Fibroblast of skin of scalp (primary cell): Measurements from ENCODE around the gene GARS1.
"Not testable (repeated sequence)": the region's sequence is repeated elsewhere in the genome, so short reads cannot be mapped to it uniquely, and the experiment has no call there.

Experiments used
- DNase-seq: peaks from one replicate; pipeline ENCODE4 v3.0.0-alpha.2; 2013

Gene GARS1

GRCh38 chr7:30583181-30583580, 11.5 kb upstream of the GARS1 start:
- DNase-seq, result no peak

DNA sequence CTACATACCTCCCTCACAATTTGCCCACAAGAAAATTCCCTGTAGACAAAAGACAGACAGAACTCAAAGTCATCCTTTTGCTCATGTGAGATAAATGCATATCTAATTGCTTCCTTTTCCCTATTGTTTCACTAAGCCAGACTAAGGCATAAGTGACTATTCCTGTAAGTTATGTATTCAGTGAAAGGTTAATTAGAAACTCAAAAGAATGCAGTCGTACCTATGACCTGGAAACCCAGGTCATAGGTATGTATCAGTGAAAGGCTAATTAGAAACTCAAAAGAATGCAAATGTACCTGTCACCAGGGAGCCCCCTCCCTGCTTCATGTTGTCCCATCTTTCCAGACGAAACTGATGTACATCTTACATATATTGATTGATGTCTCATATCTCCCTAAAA, 10.3 kb upstream of the GARS1 start:
- DNase-seq, result no peak

DNA sequence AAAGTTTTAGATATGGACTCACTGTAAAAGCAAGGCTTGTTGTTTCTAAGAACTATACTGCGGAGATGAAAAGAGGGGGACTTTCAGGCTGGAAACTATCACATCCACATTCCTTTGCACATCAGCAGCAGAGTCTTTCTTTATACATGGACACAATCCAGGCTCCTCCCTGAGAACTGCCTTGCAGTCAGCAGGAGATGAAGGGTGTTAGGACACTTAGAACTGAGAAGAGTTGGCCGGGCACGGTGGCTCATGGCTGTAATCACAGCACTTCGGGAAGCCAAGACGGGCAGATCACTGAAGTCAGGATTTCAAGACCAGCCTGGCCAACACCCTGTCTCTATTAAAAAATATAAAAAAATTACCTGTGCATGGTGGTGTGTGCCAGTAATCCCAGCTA, 9.7 kb upstream of the GARS1 start:
- DNase-seq, result no peak

- no peak for DNase-seq
Observed at GRCh38 chr7:30585675-30586074, 9.0 kb upstream of the GARS1 start.

GRCh38 chr7:30587547-30587946, 7.1 kb upstream of the GARS1 start:
- not testable (repeated sequence) for DNase-seq

DNA sequence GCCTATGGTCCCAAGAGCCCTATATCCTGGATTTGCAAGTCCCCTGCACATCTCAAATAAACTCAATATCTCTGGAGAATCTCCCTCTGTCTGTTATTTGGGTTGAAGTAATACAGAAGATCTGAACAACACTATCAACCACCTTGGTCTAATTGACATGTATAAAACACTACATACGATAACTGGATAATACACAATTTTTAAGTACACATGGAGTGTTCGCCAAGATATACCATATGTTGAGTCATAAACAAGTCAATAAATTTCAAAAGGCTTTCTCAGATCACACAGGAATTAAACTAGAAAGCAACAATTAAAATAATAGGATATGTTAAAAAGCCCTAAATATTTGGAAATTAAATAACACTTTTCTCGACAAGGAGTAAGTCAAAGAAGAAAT, 5.6 kb upstream of the GARS1 start:
- no peak for DNase-seq

DNA sequence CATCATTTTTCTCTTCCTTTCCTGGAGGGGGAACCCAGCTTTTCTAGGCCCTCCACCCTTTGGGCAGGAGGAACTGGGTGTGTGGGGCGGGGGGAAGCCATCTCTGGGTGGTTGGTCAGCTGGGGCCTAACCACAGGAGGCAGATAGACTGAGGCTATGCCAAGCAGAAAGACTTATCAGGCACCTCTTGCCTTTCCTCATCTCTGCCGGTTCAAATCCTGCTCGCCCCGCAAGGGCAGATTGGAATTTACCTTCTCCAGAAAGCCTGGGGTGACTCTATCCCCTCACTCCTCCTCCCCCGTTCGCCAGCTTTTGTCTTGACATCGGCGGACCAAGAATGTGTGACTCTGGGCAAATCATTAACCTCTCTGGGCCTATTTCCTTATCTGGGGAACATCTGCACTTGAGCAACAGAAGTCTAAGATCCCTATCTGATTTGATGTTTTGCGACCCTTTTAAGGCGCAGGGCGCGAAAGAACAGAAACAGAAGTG, 584 bp upstream of the GARS1 start:
- DNase-seq, result peak; percentile 32

DNA sequence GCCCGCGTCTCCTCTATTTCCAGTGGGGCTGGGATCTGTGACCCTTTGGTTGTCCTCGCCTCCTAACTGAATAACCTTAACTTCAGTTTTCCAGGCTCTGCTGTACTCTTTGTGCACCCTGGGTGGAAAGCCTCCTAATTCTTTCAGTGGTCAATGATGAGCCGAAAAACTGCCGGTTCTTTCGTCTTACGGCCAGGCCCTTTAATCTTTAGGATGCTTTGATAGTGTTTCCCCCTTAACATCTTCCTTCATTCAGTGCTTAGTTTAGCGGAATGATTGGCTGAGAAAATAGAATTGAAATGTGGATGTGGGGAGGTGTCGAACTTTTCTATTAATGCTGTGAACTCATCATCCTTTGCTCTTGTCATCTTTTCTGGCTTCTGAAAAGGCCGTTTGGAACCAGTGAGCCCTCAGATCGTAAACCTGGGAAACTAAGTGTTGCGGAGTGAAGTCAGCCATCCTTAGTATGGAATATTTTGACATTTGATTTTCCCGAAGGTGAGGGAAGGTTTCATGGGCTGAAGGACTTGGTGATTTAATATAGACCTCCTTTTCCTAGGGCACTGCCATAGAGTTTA, 847 bp downstream of the GARS1 start:
- no peak for DNase-seq

DNA sequence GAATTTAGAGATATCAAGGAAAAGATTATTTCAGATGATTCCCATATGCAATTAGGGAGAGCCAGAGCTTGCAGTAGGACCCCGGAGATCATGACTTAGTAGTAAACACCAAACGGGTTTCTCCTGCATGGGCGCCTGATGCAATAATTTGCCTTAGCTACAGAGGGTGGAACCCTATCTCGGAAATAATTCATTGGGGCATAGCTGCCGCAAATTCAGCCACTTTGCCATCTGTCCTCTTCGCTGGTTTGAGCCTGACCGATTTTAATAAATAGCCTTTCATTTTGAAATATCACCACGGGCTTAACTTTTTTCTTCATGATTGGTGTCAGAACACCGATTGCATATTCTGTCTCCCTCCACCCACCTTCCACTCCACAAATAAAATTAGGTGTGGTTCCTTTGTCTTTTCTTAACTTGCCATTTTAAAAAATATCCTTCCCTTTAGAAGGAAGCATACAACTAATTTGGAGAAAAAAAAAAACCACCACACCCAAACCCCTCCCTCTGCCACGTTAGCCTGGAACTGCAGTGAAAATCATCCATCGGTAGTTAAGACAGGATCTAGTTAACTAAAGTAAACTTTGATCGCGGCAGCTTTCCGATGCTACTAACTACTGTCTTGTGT, 1.4 kb downstream of the GARS1 start:
- peak; percentile 68 for DNase-seq

DNA sequence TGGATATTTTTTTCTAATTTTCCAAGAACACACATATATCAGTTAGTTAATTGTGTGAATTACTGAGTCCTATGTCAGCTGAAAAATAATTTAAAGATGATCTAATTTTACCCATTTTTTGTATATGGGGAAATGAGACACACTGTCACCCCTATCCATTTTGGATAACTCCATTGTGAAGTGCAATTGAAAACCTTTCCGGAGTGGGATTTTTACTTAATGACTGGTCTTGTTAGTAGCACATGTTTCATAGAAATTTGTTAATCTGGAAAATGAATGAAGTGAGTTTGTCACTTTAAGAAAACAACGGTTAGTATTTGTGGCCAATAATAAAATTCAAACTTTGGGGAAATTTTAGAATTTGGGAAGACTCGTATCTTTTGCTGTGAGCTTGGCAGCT, 2.0 kb downstream of the GARS1 start:
- no peak for DNase-seq

GRCh38 chr7:30598121-30598876, 3.6 kb downstream of the GARS1 start:
- peak; percentile 58 for DNase-seq

- no peak for DNase-seq
Observed at GRCh38 chr7:30604901-30605300, 10.2 kb downstream of the GARS1 start.

- no peak for DNase-seq
Observed at GRCh38 chr7:30605832-30606231, 11.2 kb downstream of the GARS1 start.

DNA sequence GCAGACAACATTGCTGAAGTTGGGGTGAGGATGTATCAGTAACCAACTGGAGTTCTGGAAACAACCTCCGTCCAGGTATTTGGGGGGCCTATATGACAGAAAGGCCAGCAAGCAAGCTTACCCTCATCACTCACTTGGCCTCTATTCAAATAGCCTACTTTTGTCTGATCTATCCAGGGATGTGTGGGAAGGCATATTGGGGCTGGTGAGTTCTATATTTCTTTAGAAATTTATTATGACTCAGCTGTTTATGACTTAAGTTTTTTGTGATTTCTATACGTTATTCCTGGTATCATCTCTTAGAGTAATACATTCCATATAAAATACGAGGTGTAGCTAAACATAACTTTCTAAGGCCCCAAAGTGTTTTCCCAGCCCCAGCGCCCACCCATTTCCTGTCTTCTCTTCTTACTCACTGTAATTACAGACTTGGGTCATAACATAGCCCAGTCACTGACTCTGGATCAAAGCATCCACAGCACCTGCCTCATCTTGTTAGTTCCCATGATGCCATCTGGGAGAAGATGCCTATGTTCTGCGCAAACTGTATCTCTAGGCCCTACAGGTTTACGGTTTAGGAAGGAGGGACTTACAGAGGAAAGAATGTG, 18.1 kb downstream of the GARS1 start:
- DNase-seq, result no peak

DNA sequence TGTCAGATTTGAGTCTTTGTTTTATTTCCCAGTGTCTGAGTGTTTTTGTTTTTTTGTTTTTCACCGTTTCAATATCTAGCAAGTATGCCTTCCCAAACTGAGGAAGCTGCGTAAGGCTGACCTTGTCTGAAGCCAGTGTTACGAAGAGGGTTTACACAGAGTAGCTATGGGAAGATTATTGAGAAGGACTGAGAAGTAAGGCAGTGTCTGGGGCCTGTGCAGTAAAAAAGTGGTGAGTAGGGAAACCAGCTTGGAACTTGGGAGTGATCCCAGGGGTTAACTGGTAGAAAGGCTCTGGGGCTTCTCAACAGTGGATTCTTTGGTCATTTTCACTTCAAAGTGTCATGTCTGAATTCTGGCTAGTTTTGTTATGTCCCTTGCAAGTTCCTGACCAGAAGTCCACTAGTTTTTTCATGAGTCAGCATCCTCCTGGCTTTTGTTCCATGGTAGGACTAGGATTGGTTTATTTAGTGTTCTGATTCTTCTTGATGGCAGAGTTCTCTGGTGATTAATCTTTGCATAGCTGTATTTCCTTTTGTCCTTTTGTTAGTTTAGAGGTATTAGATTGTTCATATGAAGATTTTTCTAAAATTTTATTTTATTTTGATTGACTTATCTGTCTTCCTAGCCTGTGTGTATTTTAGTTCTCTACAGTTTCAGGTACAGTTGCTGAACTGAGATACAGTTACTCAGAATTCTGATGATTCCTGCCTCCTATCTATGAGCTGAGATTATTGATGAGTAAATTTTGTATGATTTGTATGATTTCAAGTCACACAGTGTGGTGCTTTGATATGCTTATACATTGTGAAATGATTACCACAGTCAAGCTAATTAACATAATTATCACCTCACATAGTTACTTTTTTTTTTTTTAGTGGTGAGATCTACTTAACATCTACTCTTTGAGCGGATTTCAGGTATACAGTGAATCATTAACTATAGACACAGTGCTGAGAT, 19.0 kb downstream of the GARS1 start:
- DNase-seq, result no peak

DNA sequence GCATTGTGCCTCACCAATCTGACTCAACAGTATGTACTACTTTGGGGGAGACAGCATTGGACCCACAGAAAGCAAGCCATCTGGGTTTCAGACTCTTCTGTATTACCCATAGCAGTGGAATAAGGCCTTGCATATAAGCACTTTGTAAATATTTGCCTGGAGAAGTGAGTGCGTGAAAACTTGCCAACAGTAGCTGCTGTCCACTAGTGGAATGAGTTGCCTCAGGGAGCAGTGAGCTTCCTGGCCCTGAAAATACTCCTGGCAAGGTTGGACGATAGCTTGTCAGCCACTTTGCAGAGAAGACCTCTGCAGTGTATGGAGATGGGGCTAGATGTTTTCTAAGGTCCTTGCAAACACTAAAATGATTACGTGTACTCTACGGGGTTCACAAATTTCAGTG, 21.6 kb downstream of the GARS1 start:
- no peak for DNase-seq

- DNase-seq, result no peak
Observed at GRCh38 chr7:30617359-30617758, 22.7 kb downstream of the GARS1 start.

DNA sequence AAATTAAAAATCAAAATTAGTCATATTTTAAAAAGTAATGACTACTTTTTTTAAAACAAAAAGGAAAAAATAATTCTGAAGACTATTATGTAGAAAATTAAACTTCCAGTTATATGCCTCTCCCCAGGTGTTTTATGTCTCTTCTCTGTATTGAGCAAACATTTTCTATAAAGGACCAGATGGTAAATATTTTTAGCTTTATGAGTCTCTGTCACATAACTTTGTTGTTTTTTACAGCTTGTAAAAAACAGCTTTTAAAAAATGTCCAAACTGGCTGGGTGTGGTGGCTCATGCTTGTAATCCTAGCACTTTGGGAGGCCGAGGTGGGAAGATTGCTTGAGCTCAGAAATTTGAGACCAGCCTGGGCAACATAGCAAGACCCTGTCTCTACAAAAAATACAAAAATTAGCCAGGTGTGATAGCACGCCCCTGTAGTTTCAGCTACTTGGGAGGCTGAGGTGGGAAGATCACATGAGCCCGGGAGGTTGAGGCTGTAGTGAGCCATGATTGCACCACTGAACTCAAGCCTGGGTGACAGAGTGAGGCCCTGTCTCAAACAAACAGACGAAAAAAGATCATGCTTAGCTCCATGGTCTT, 23.5 kb downstream of the GARS1 start:
- DNase-seq, result no peak

DNA sequence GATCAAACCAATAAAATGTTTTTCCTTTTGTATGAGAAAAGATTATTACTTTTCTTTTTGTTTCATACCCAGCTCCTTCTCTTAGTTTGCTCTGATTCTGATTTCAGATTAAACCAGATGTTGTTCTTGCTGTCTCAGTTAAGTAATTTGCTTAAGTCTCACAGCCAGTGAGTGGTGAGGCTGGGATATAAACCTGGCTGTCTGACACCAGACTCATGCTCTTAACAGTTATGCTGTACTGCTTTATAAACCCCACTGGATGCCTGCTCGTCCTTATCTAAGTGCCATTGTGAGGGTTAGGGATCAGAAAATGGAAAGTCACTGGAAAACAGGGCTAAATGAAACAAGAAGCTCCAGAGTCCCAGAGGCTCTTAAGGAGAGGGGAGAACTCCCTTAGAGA, 24.3 kb downstream of the GARS1 start:
- no peak for DNase-seq

DNA sequence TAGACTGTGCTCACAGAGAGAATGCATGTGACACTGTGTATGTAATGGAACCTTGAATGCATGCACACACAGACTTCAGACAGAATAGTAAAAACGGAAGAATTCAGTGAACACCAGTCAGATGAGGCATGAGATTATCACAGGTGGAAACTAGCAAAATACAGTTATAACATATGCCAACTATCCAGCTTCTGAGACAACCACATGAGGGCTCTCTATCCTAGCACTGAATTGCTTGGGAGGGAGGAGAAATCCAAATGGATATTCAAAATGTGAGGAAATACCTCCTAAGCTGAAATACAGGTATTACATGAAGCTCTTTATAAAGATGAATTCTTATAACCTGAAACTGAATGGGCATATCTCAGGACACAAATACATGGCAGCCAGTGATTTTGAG, 30.6 kb downstream of the GARS1 start:
- DNase-seq, result no peak

GRCh38 chr7:30627026-30627425, 32.3 kb downstream of the GARS1 start:
- no peak for DNase-seq

DNA sequence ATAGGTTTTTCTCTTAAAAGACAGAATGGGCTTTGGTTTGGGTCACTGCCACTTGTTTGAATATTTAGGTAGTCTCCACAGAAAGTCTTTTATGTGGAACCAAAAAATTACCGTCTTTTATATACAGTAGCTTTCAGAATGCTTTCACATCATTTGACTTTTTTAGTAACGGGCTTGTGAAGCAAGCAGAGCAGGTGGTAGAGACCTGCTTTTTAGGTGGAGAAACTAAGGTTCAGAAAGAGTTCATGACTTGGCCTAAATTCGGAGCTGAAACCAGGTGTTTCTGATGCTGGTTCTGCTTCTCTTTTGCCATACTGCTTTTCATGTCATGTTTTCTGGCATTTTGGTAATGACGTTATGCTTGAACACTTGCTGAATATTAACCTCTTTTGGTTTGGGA, 36.3 kb downstream of the GARS1 start:
- DNase-seq, result no peak
